Vagina (tissue), 2 donors: ENCODE data around the gene SRGAP3. TPM values are rescaled to one million over a fixed set of nuclear protein-coding genes. Genes with fewer than 3 reads are reported as not detected.
"Not testable (repeated sequence)": the region's sequence is repeated elsewhere in the genome, so short reads cannot be mapped to it uniquely, and the experiment has no call there.

Experiments
- DNase-seq, 2 donors: peaks; one replicate each; pipeline ENCODE4 v3.0.0-alpha.2; 2017; ENCODE audit errors: extremely low spot score in 2 of 2
- H3K27ac ChIP-seq: fragments of 200-600 bp; sonication (generic); one replicate; pipeline ENCODE4 v1.5.1; 2019
- H3K27me3 ChIP-seq: fragments of 200-600 bp; sonication (generic); one replicate; pipeline ENCODE4 v1.5.1; 2019
- H3K36me3 ChIP-seq, 2 donors: fragments of 200-600 bp; sonication (generic); one replicate each; pipeline ENCODE4 v1.5.1; 2017 to 2019
- H3K4me1 ChIP-seq: fragments of 200-600 bp; sonication (generic); one replicate; pipeline ENCODE4 v1.5.1; 2019
- H3K4me3 ChIP-seq, 2 donors: fragments of 200-600 bp; sonication (generic); 1 replicate in 1 of 2; 2 replicates in 1 of 2; pipeline ENCODE4 v1.5.1; 2016 to 2019
- H3K9me3 ChIP-seq: fragments of 200-600 bp; sonication (generic); one replicate; pipeline ENCODE4 v1.5.1; 2019
- CTCF ChIP-seq, 3 experiments: fragments of 450-650 bp in 2 of 3; fragments of 200-600 bp in 1 of 3; sonication (generic) in 1 of 3; IDR thresholded peaks; one replicate each; pipeline ENCODE4 v1.5.1; 2017 to 2019; ENCODE audit warnings: antibody characterized with exemption in 3 of 3, mild to moderate bottlenecking in 2 of 3, moderate library complexity in 2 of 3
- POLR2A ChIP-seq, 2 donors: fragments of 450-650 bp; IDR thresholded peaks; one replicate each; pipeline ENCODE4 v1.6.1; 2017; ENCODE audit warnings: antibody characterized with exemption in 2 of 2, mild to moderate bottlenecking in 2 of 2, moderate library complexity in 2 of 2
- POLR2AphosphoS5 ChIP-seq, 2 donors: sonication (generic); formaldehyde crosslinking; IDR thresholded peaks; one replicate each; pipeline ENCODE4 v1.9.0; 2017; ENCODE audit warnings: antibody characterized with exemption in 2 of 2, mild to moderate bottlenecking in 2 of 2, low read depth in 1 of 2; ENCODE audit not compliant: insufficient read depth in 1 of 2
- intact Hi-C: fragments of 100-400 bp; cut with DNase I; formaldehyde crosslinking; loops from one replicate; pipeline ENCODE4 v1.15.1; 2023
- total RNA-seq: library from RNA; depleted of rRNA; stranded (reverse); fragments of >200 nt; gene quantifications from one replicate; pipeline ENCODE4 v1.2.3, GENCODE V29; 2016

Gene SRGAP3
- total RNA-seq, 1 donor from 2014 or later, result 20.6 TPM

- H3K4me1 ChIP-seq, result no peaks in the 10 kb centered on the region
- no peaks in the 10 kb centered on the region for H3K9me3 ChIP-seq
- TF ChIP-seq POLR2A (IDR thresholded peaks at IDR 0.05) (no peak), POLR2AphosphoS5 (IDR thresholded peaks at IDR 0.05; ENCODE audit: insufficient read depth in 1 of 2, low read depth in 1 of 2) (no peak), CTCF (IDR thresholded peaks at IDR 0.05) (no peak)
- no peaks in the 10 kb centered on the region for H3K27me3 ChIP-seq
- H3K27ac ChIP-seq, result no peak overlapping the region
- intact Hi-C loops, result no loop called here
- no peaks in the 10 kb centered on the region for H3K36me3 ChIP-seq
- DNase-seq, result no peak
- H3K4me3 ChIP-seq, result no peak overlapping the region
Observed at GRCh38 chr3:9293076-9293475, 43.6 kb upstream of the SRGAP3 start.

GRCh38 chr3:9292516-9292915, 43.1 kb upstream of the SRGAP3 start:
- Histone ChIP-seq H3K4me1 (no peaks in the 10 kb centered on the region), H3K9me3 (no peaks in the 10 kb centered on the region), H3K4me3 (no peak overlapping the region), H3K27ac (no peak overlapping the region), H3K27me3 (no peaks in the 10 kb centered on the region), H3K36me3 (no peaks in the 10 kb centered on the region)
- intact Hi-C loops, result no loop called here
- TF ChIP-seq CTCF (IDR thresholded peaks at IDR 0.05), result no peak
- no peak for TF ChIP-seq POLR2A (IDR thresholded peaks at IDR 0.05)
- no peak for TF ChIP-seq POLR2AphosphoS5 (IDR thresholded peaks at IDR 0.05; ENCODE audit: insufficient read depth in 1 of 2, low read depth in 1 of 2)
- no peak for DNase-seq

- no peaks in the 10 kb centered on the region for H3K27me3 ChIP-seq
- TF ChIP-seq POLR2A (IDR thresholded peaks at IDR 0.05) (no peak), CTCF (IDR thresholded peaks at IDR 0.05) (no peak), POLR2AphosphoS5 (IDR thresholded peaks at IDR 0.05; ENCODE audit: insufficient read depth in 1 of 2, low read depth in 1 of 2) (no peak)
- intact Hi-C loops, result no loop called here
Observed at GRCh38 chr3:9291821-9292410, 42.5 kb upstream of the SRGAP3 start.

GRCh38 chr3:9290566-9290965, 41.1 kb upstream of the SRGAP3 start:
- no peaks in the 10 kb centered on the region for H3K4me1 ChIP-seq
- no peaks in the 10 kb centered on the region for H3K27me3 ChIP-seq
- no peak for DNase-seq
- H3K4me3 ChIP-seq, result no peak overlapping the region
- intact Hi-C loops, result no loop called here
- no peaks in the 10 kb centered on the region for H3K9me3 ChIP-seq
- H3K36me3 ChIP-seq, result no peaks in the 10 kb centered on the region
- no peak for TF ChIP-seq POLR2A (IDR thresholded peaks at IDR 0.05)
- TF ChIP-seq CTCF (IDR thresholded peaks at IDR 0.05), result no peak
- TF ChIP-seq POLR2AphosphoS5 (IDR thresholded peaks at IDR 0.05; ENCODE audit: insufficient read depth in 1 of 2, low read depth in 1 of 2), result no peak
- no peak overlapping the region for H3K27ac ChIP-seq

More at GRCh38 chr3:9291821-9292410, 42.5 kb upstream of the SRGAP3 start:
- no peaks in the 10 kb centered on the region for H3K36me3 ChIP-seq
- H3K9me3 ChIP-seq, result no peaks in the 10 kb centered on the region
- no peak overlapping the region for H3K4me3 ChIP-seq
- no peak for DNase-seq
- H3K27ac ChIP-seq, result no peak overlapping the region
- H3K4me1 ChIP-seq, result no peaks in the 10 kb centered on the region

- H3K4me1 ChIP-seq, H3K27me3 ChIP-seq, H3K27ac ChIP-seq, DNase-seq, H3K36me3 ChIP-seq, intact Hi-C loops, H3K4me3 ChIP-seq, H3K9me3 ChIP-seq: not testable (repeated sequence)
Observed at GRCh38 chr3:9281533-9281932, 32.1 kb upstream of the SRGAP3 start.
